Common myeloid progenitor, CD34-positive (primary cell): ENCODE measurements around the gene INTS14.
A peak's percentile ranks its signal among the peaks of the same experiment; 100 is the strongest.

Experiments
- CTCF ChIA-PET: fragments of 350-600 bp; sonication (Branson Sonifier 250); formaldehyde crosslinking; loops from one replicate; lab custom pipeline; 2021; ENCODE audit warnings: antibody characterized with exemption; lab: Charles Lee
- POLR2A ChIA-PET: fragments of 350-600 bp; sonication (Branson Sonifier 250); formaldehyde crosslinking; loops from one replicate; lab custom pipeline; 2021; ENCODE audit warnings: antibody characterized with exemption; lab: Charles Lee
- DNase-seq, 3 donors: peaks; one replicate each; pipeline versions ENCODE4 v3.0.0 to v3.0.0-alpha.2; 2013
- H3K27ac ChIP-seq, 2 experiments: 1 replicate in 1 of 2; 2 replicates in 1 of 2; pipeline ENCODE4 v1.7.0; 2013; ENCODE audit warnings: inconsistent platforms in 2 of 2, low read length in 2 of 2, mild to moderate bottlenecking in 2 of 2, low read depth in 1 of 2, moderate library complexity in 1 of 2; ENCODE audit not compliant: severe bottlenecking in 2 of 2, insufficient read depth in 1 of 2, poor library complexity in 1 of 2
- H3K27me3 ChIP-seq, 5 experiments: replicated peaks in 2 of 5; 1 replicate in 3 of 5; 2 replicates in 2 of 5; pipeline versions ENCODE4 v1.6.1 to v1.7.0; 2013; ENCODE audit warnings: low read length in 4 of 5, mild to moderate bottlenecking in 2 of 5, moderate library complexity in 2 of 5, inconsistent platforms in 1 of 5; ENCODE audit not compliant: insufficient read depth in 5 of 5, control insufficient read depth in 4 of 5
- H3K36me3 ChIP-seq, 4 experiments: 1 replicate in 2 of 4; 2 replicates in 2 of 4; pipeline versions ENCODE4 v1.6.1 to v1.7.0; 2013; ENCODE audit warnings: low read length in 3 of 4, control low read depth in 1 of 4, mild to moderate bottlenecking in 1 of 4; ENCODE audit not compliant: control insufficient read depth in 4 of 4, insufficient read depth in 4 of 4
- H3K4me1 ChIP-seq, 4 experiments: 1 replicate in 3 of 4; 2 replicates in 1 of 4; pipeline versions ENCODE4 v1.6.1 to v1.7.1; 2013; ENCODE audit warnings: low read length in 3 of 4, mild to moderate bottlenecking in 3 of 4, control low read depth in 1 of 4, inconsistent platforms in 1 of 4, moderate library complexity in 1 of 4; ENCODE audit not compliant: control insufficient read depth in 4 of 4, insufficient read depth in 4 of 4; ENCODE audit errors: control extremely low read depth in 1 of 4
- H3K4me3 ChIP-seq, 7 experiments: 1 replicate in 4 of 7; 2 replicates in 3 of 7; pipeline versions ENCODE4 v1.5.1 to v1.7.0; 2013; ENCODE audit warnings: mild to moderate bottlenecking in 7 of 7, low read length in 6 of 7, moderate library complexity in 6 of 7, inconsistent platforms in 2 of 7, low read depth in 2 of 7, control low read depth in 1 of 7; ENCODE audit not compliant: insufficient read depth in 4 of 7, control insufficient read depth in 1 of 7; ENCODE audit errors: extremely low read depth in 1 of 7
- H3K9me3 ChIP-seq, 5 experiments: 1 replicate in 4 of 5; 2 replicates in 1 of 5; pipeline versions ENCODE4 v1.6.1 to v1.7.1; 2013; ENCODE audit warnings: low read length in 4 of 5, mild to moderate bottlenecking in 2 of 5, inconsistent platforms in 1 of 5, low read depth in 1 of 5, moderate library complexity in 1 of 5; ENCODE audit not compliant: control insufficient read depth in 4 of 5, insufficient read depth in 2 of 5; ENCODE audit errors: control extremely low read depth in 1 of 5
- WGBS: methylation state at CpG from one replicate; pipeline ENCODE4 v1.1.5; 2013; ENCODE audit not compliant: insufficient coverage; 5-methylcytosine and 5-hydroxymethylcytosine counted together

INTS14 gene

DNA sequence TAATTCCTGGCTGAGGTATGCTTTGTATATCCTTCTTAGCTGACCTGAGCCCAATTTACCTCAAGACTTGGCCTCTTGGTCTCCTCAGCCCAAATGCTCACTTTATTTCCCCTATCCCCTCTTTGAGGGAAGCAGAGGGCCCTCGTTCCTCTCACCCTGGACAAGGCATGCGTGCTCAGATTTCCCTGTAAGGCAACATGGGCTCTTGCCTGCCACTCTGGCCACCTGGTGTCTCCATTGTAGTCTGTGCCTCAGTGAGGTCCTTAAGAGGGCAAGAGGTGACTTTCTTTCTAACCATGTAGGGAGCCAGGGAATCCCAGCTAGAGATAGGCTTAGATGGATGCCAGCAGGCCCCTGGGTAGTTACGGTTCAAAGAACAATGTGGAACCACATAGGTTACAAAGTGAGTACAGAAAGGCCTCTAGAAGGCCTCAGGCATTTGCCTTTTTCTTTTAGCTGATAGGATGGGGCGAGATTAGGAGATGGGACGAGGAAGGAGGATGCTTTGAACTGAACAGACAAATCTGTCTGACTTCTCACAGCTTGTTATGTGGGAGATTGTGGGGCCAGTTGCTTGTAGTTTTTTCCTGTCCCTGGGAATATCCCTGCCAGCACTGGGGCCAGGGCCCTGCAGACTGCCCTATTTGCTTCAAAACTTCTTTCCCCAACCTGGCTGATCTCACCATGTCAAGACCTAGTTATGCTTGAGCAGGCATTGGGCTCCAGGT lies 1.1 kb upstream of the INTS14 start:
- Histone ChIP-seq H3K4me1 (peaks cover 7 to 39% (median 25%) of the 10 kb centered on the region in 4 experiments), H3K27me3 (no peaks in the 10 kb centered on the region), H3K36me3 (peaks cover 0 to 5% (median 2%) of the 10 kb centered on the region in 4 experiments), H3K4me3 (peak overlapping the region in 6 of 7 experiments; percentile 80 to 98 (median 90)), H3K9me3 (no peaks in the 10 kb centered on the region), H3K27ac (peak overlapping the region; percentile 89 to 97)
- DNase-seq: peak in 1 of 3 donors; percentile 17
- CTCF ChIA-PET: interaction anchor here (0.5 to 1.3 kb wide), 3 partner anchors 10 to 250 kb away, joined by 3 read pairs; no protein-coding TSS in a partner anchor
- WGBS: 73% methylated on average over 3 of the region's 5 CpGs
- POLR2A ChIA-PET: no interaction called here

- H3K9me3 ChIP-seq: no peaks in the 10 kb centered on the region
- DNase-seq: no peak
- CTCF ChIA-PET: no interaction called here
- H3K4me3 ChIP-seq: no peak overlapping the region
- no peak overlapping the region for H3K27ac ChIP-seq
- H3K27me3 ChIP-seq: no peaks in the 10 kb centered on the region
- peaks cover 7 to 56% (median 40%) of the 10 kb centered on the region in 4 experiments for H3K36me3 ChIP-seq
- no peaks in the 10 kb centered on the region for H3K4me1 ChIP-seq
- WGBS: no CpG with 5 or more reads among the region's 1 CpG
- POLR2A ChIA-PET: no interaction called here
These were observed 7.4 kb downstream of the INTS14 start for GRCh38 chr15:65603559-65603958.

DNA sequence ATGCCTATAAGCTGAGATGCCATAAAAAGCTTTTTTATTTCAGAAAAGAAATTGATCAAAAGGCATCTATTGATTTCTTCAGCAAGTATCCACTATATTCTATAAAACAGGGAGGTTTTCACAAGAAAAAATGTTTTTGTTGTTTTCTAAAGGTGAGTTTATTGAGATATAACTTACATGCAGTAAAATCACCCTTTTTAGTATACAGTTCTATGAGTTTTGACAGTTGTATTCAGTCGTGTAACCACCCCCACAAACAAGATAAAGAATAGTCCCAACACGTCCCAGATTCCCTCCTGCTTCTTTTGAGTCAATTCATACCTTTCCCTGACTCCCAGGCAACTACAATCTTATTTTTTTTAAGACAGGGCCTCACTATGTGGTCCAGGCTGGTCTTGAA lies 7.8 kb downstream of the INTS14 start:
- H3K27me3 ChIP-seq: no peaks in the 10 kb centered on the region
- WGBS: 100% methylated on average over 1 of the region's 2 CpGs
- ChIA-PET POLR2A (no interaction called here), CTCF (no interaction called here)
- no peaks in the 10 kb centered on the region for H3K4me1 ChIP-seq
- no peak for DNase-seq
- no peak overlapping the region for H3K27ac ChIP-seq
- no peak overlapping the region for H3K4me3 ChIP-seq
- H3K36me3 ChIP-seq: peaks cover 7 to 61% (median 40%) of the 10 kb centered on the region in 4 experiments
- no peaks in the 10 kb centered on the region for H3K9me3 ChIP-seq

GRCh38 chr15:65599677-65600076 lies 11.3 kb downstream of the INTS14 start:
- ChIA-PET POLR2A (no interaction called here), CTCF (interaction anchor here (1.2 kb wide), 1 partner anchor 32 kb away, joined by 4 read pairs; no protein-coding TSS in a partner anchor)
- Histone ChIP-seq H3K4me3 (no peak overlapping the region), H3K36me3 (peaks cover 19 to 74% (median 51%) of the 10 kb centered on the region in 4 experiments), H3K4me1 (no peaks in the 10 kb centered on the region), H3K27ac (no peak overlapping the region), H3K9me3 (no peaks in the 10 kb centered on the region), H3K27me3 (no peaks in the 10 kb centered on the region)
- 100% methylated on average over 1 of the region's 5 CpGs for WGBS
- no peak for DNase-seq

DNA sequence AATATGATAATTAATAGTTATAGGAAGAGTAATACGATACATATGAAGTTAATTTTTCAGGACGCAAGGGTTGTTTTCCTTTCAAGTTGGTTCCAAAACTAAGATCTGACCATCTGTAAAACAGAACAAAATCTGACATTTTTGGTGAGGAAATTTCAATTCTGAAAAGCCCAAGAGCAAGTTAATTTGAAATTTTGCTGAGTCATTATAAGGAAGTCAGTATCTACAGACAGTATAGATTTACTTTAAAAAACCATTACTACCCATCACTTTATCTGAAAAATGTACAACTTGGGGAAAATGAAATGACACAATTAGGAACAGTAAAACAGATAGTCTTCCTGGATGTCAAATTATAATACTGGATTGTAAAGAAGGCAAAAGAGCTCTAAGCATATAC lies 12.5 kb downstream of the INTS14 start:
- H3K36me3 ChIP-seq: peaks cover 20 to 72% (median 48%) of the 10 kb centered on the region in 4 experiments
- H3K27me3 ChIP-seq: no peaks in the 10 kb centered on the region
- no peak for DNase-seq
- POLR2A ChIA-PET: no interaction called here
- CTCF ChIA-PET: interaction anchor here (1.2 kb wide), 1 partner anchor 33 kb away, joined by 4 read pairs; no protein-coding TSS in a partner anchor
- no peaks in the 10 kb centered on the region for H3K4me1 ChIP-seq
- no peak overlapping the region for H3K4me3 ChIP-seq
- H3K27ac ChIP-seq: no peak overlapping the region
- WGBS: 100% methylated on average over 2 of the region's 2 CpGs
- no peaks in the 10 kb centered on the region for H3K9me3 ChIP-seq

GRCh38 chr15:65595960-65596359 lies 15.0 kb downstream of the INTS14 start:
- CTCF ChIA-PET: interaction anchor here (0.6 to 1.8 kb wide), 9 partner anchors 11 to 903 kb away, joined by 3 to 6 read pairs (median 3); no protein-coding TSS in a partner anchor
- H3K36me3 ChIP-seq: peaks cover 35 to 77% (median 61%) of the 10 kb centered on the region in 4 experiments
- DNase-seq: peak; percentile 29 to 58 (median 50)

GRCh38 chr15:65587094-65587493 lies 23.8 kb downstream of the INTS14 start:
- Histone ChIP-seq H3K4me1 (peaks cover 13 to 24% (median 16%) of the 10 kb centered on the region in 4 experiments), H3K27me3 (no peaks in the 10 kb centered on the region), H3K27ac (no peak overlapping the region), H3K9me3 (no peaks in the 10 kb centered on the region), H3K36me3 (peaks cover 15 to 68% (median 47%) of the 10 kb centered on the region in 4 experiments), H3K4me3 (no peak overlapping the region)
- POLR2A ChIA-PET: no interaction called here
- DNase-seq: no peak
- WGBS: no CpG with 5 or more reads among the region's 1 CpG
- CTCF ChIA-PET: no interaction called here

More at GRCh38 chr15:65595960-65596359, 15.0 kb downstream of the INTS14 start:
- Histone ChIP-seq H3K27me3 (no peaks in the 10 kb centered on the region), H3K4me3 (no peak overlapping the region), H3K4me1 (no peaks in the 10 kb centered on the region), H3K27ac (no peak overlapping the region), H3K9me3 (no peaks in the 10 kb centered on the region)
- no CpG with 5 or more reads among the region's 3 CpGs for WGBS
- POLR2A ChIA-PET: interaction anchor here (0.6 to 0.7 kb wide), 2 partner anchors 18 to 145 kb away, joined by 3 to 4 read pairs; no protein-coding TSS in a partner anchor
